Neural cell (in vitro differentiated cells): Measurements from ENCODE around the gene GALNT2. TPM values are rescaled to one million over a fixed set of nuclear protein-coding genes. Genes with fewer than 3 reads are reported as not detected.

ENCODE experiments used
- H2AFZ ChIP-seq: fragments of 200-600, 300-800 bp; sonication (generic), shearing (Covaris generic); 2 replicates; pipeline ENCODE4 v1.6.0; 2014; ENCODE audit warnings: low read depth, mild to moderate bottlenecking, antibody characterized with exemption, low read length, moderate library complexity
- H3F3A ChIP-seq: fragments of 200-600 bp; shearing (Covaris generic); 2 replicates; pipeline ENCODE4 v1.6.1; 2016; ENCODE audit warnings: mild to moderate bottlenecking, moderate library complexity, mixed read lengths, antibody characterized with exemption, low read length; ENCODE audit not compliant: insufficient read depth, poor library complexity, severe bottlenecking
- H3K27ac ChIP-seq: fragments of 200-600, 300-800 bp; sonication (generic), shearing (Covaris generic); 2 replicates; pipeline ENCODE4 v1.5.1; 2014; ENCODE audit warnings: mild to moderate bottlenecking, low read length, moderate library complexity
- H3K27me3 ChIP-seq: fragments of 300-800, 200-600 bp; sonication (generic), shearing (Covaris generic); 2 replicates; pipeline ENCODE4 v1.6.0; 2014; ENCODE audit warnings: mild to moderate bottlenecking, low read depth, low read length, moderate library complexity; ENCODE audit not compliant: insufficient read depth
- H3K36me3 ChIP-seq: fragments of 300-800, 200-600 bp; sonication (generic), shearing (Covaris generic); 2 replicates; pipeline ENCODE4 v1.5.1; 2014; ENCODE audit warnings: mild to moderate bottlenecking, antibody characterized with exemption, low read length, moderate library complexity; ENCODE audit not compliant: insufficient read depth
- H3K4me2 ChIP-seq: fragments of 300-800, 200-600 bp; sonication (generic), shearing (Covaris generic); 2 replicates; pipeline ENCODE4 v1.6.0; 2014; ENCODE audit warnings: mild to moderate bottlenecking, low read length
- H3K4me3 ChIP-seq: fragments of 300-800, 200-600 bp; sonication (generic), shearing (Covaris generic); 2 replicates; pipeline ENCODE4 v1.5.1; 2014; ENCODE audit warnings: mild to moderate bottlenecking, low read length, moderate library complexity
- H3K79me2 ChIP-seq: fragments of 200-600 bp; shearing (Covaris generic); replicated peaks from 2 replicates; pipeline ENCODE4 v1.6.0; 2014; ENCODE audit warnings: mild to moderate bottlenecking, low read length, moderate library complexity; ENCODE audit not compliant: insufficient read depth
- H3K9ac ChIP-seq: fragments of 300-800, 200-600 bp; sonication (generic), shearing (Covaris generic); 2 replicates; pipeline ENCODE4 v1.6.1; 2016; ENCODE audit warnings: mild to moderate bottlenecking, low read length, mixed read lengths
- H3K9me2 ChIP-seq: fragments of 200-600 bp; shearing (Covaris generic); 2 replicates; pipeline ENCODE4 v1.6.1; 2016; ENCODE audit warnings: mild to moderate bottlenecking, low read length, mixed read lengths; ENCODE audit not compliant: insufficient read depth
- H3K9me3 ChIP-seq: fragments of 200-600, 300-800 bp; sonication (generic), shearing (Covaris generic); 2 replicates; pipeline ENCODE4 v1.6.1; 2016; ENCODE audit warnings: mild to moderate bottlenecking, mixed run types, low read length, moderate library complexity, mixed read lengths
- H4K20me1 ChIP-seq: fragments of 200-600 bp; shearing (Covaris generic); 2 replicates; pipeline ENCODE4 v1.6.1; 2016; ENCODE audit warnings: mild to moderate bottlenecking, mixed run types; ENCODE audit not compliant: insufficient read depth
- EP300 ChIP-seq: fragments of 450-650 bp; conservative IDR thresholded peaks from 2 replicates; pipeline ENCODE4 v1.6.1; 2014; ENCODE audit warnings: antibody characterized with exemption, mild to moderate bottlenecking, moderate library complexity; ENCODE audit not compliant: poor library complexity, severe bottlenecking
- EZH2 ChIP-seq: fragments of 200-600, 300-800 bp; shearing (Covaris generic), sonication (generic); IDR thresholded peaks from 2 replicates; pipeline ENCODE4 v1.6.1; 2014; ENCODE audit warnings: antibody characterized with exemption, low read length, borderline replicate concordance, mild to moderate bottlenecking; ENCODE audit not compliant: insufficient read depth, poor library complexity, severe bottlenecking
- MXI1 ChIP-seq: fragments of 450-650 bp; conservative IDR thresholded peaks from 2 replicates; pipeline ENCODE4 v1.6.1; 2014; ENCODE audit warnings: antibody characterized with exemption, mild to moderate bottlenecking; ENCODE audit not compliant: poor library complexity, severe bottlenecking
- POLR2AphosphoS5 ChIP-seq: IDR thresholded peaks from 2 replicates; pipeline ENCODE4 v1.6.1; 2012
- RAD21 ChIP-seq: fragments of 450-650 bp; conservative IDR thresholded peaks from 2 replicates; pipeline ENCODE4 v1.6.1; 2014; ENCODE audit warnings: antibody characterized with exemption, mild to moderate bottlenecking, moderate library complexity
- SMC3 ChIP-seq: fragments of 450-650 bp; conservative IDR thresholded peaks from 2 replicates; pipeline ENCODE4 v1.6.1; 2014; ENCODE audit warnings: antibody characterized with exemption, mild to moderate bottlenecking, moderate library complexity; ENCODE audit not compliant: poor library complexity
- TAF1 ChIP-seq: IDR thresholded peaks from 2 replicates; pipeline ENCODE4 v1.6.1; 2012; ENCODE audit warnings: low read depth
- polyA plus RNA-seq: library from polyadenylated mRNA; depleted of rRNA; stranded (reverse); fragments of >200 nt; gene quantifications from 2 replicates; pipeline ENCODE4 v1.2.3, GENCODE V29; 2014
- TF ChIP-seq, protein P1 (sequence below): fragments of 450-650 bp; IDR thresholded peaks from 2 replicates; pipeline ENCODE4 v1.5.1; 2014; ENCODE audit warnings: antibody characterized with exemption, mild to moderate bottlenecking, moderate library complexity; ENCODE audit not compliant: poor library complexity, severe bottlenecking
- TF ChIP-seq, protein P2 (sequence below): IDR thresholded peaks from 2 replicates; pipeline ENCODE4 v1.6.1; 2012; ENCODE audit warnings: borderline replicate concordance

The GALNT2 gene
- polyA plus RNA-seq, 1 donor from 2014 or later, result 38.8 TPM

DNA sequence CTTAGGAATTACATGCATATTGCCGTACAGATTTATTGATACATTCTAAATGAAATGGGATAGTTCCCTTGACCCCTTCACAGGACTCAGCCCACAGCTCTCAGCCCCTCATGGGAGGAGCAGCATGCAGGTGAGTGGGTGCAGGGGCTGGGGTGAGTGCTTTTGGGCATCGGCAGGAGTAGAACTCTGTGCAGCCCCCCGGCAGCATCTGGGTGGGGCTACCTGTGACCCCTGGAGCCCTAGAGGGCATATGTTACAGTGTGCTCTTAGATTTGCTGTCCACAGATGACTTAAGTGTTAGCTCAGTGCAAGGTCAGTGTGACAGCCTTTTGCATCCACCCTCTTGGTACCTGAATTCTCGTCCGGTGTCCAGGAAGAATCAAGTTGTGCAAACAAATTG, 120.3 kb downstream of the GALNT2 start:
- Histone ChIP-seq H3K36me3 (no peaks in the 10 kb centered on the region), H3K79me2 (peaks cover 6% of the 10 kb centered on the region), H3K27ac (no peak overlapping the region), H2AFZ (no peak overlapping the region), H3F3A (no peaks in the 10 kb centered on the region), H3K9me3 (no peaks in the 10 kb centered on the region), H3K4me3 (no peak overlapping the region), H3K9ac (no peak overlapping the region), H3K4me2 (no peak overlapping the region), H3K9me2 (no peaks in the 10 kb centered on the region), H3K27me3 (no peaks in the 10 kb centered on the region), H4K20me1 (no peaks in the 10 kb centered on the region)
- TF ChIP-seq EP300 (no peak), MXI1 (no peak), SMC3 (no peak), EZH2 (no peak), POLR2AphosphoS5 (no peak), RAD21 (no peak), TAF1 (no peak)
- TF ChIP-seq, protein P1, sequence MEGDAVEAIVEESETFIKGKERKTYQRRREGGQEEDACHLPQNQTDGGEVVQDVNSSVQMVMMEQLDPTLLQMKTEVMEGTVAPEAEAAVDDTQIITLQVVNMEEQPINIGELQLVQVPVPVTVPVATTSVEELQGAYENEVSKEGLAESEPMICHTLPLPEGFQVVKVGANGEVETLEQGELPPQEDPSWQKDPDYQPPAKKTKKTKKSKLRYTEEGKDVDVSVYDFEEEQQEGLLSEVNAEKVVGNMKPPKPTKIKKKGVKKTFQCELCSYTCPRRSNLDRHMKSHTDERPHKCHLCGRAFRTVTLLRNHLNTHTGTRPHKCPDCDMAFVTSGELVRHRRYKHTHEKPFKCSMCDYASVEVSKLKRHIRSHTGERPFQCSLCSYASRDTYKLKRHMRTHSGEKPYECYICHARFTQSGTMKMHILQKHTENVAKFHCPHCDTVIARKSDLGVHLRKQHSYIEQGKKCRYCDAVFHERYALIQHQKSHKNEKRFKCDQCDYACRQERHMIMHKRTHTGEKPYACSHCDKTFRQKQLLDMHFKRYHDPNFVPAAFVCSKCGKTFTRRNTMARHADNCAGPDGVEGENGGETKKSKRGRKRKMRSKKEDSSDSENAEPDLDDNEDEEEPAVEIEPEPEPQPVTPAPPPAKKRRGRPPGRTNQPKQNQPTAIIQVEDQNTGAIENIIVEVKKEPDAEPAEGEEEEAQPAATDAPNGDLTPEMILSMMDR, result no peak
- TF ChIP-seq, protein P2, sequence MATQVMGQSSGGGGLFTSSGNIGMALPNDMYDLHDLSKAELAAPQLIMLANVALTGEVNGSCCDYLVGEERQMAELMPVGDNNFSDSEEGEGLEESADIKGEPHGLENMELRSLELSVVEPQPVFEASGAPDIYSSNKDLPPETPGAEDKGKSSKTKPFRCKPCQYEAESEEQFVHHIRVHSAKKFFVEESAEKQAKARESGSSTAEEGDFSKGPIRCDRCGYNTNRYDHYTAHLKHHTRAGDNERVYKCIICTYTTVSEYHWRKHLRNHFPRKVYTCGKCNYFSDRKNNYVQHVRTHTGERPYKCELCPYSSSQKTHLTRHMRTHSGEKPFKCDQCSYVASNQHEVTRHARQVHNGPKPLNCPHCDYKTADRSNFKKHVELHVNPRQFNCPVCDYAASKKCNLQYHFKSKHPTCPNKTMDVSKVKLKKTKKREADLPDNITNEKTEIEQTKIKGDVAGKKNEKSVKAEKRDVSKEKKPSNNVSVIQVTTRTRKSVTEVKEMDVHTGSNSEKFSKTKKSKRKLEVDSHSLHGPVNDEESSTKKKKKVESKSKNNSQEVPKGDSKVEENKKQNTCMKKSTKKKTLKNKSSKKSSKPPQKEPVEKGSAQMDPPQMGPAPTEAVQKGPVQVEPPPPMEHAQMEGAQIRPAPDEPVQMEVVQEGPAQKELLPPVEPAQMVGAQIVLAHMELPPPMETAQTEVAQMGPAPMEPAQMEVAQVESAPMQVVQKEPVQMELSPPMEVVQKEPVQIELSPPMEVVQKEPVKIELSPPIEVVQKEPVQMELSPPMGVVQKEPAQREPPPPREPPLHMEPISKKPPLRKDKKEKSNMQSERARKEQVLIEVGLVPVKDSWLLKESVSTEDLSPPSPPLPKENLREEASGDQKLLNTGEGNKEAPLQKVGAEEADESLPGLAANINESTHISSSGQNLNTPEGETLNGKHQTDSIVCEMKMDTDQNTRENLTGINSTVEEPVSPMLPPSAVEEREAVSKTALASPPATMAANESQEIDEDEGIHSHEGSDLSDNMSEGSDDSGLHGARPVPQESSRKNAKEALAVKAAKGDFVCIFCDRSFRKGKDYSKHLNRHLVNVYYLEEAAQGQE, result no peak

DNA sequence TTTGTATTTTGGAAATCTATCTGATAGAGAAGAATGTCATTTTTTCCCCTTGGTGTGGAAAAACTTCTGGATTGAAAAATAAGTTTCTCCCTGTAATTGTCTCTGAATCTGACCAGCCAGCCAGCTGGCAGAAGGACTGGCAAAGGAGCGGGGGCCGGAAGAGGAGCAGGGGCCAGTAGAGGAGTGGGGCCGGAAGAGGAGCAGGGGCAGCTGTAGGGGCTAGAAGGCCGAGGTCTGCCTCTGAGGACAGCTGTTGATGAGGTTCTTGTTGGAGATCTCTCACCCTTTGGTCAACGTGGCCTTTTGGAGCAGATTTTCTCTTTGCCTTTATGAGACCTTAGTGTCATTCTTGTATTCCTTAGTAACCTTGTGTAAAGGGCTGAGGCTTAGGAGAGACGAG, 121.8 kb downstream of the GALNT2 start:
- no peak overlapping the region for H3K4me2 ChIP-seq
- no peaks in the 10 kb centered on the region for H3K36me3 ChIP-seq
- H2AFZ ChIP-seq, result no peak overlapping the region
- H4K20me1 ChIP-seq, result no peaks in the 10 kb centered on the region
- H3F3A ChIP-seq, result no peaks in the 10 kb centered on the region
- no peaks in the 10 kb centered on the region for H3K9me2 ChIP-seq
- H3K4me3 ChIP-seq, result no peak overlapping the region
- no peaks in the 10 kb centered on the region for H3K9me3 ChIP-seq
- H3K9ac ChIP-seq, result no peak overlapping the region
- H3K27ac ChIP-seq, result no peak overlapping the region
- no peaks in the 10 kb centered on the region for H3K27me3 ChIP-seq
- TF ChIP-seq EZH2 (no peak), POLR2AphosphoS5 (no peak), SMC3 (no peak), TAF1 (no peak), EP300 (no peak), MXI1 (no peak)
- TF ChIP-seq, protein P1, result no peak
- peaks cover 6% of the 10 kb centered on the region for H3K79me2 ChIP-seq
